HL-60 (cell line): ENCODE results near the gene SHISA8.

Experiments used
- TF ChIP-seq, protein P1 (sequence below): IDR thresholded peaks from one replicate; pipeline ENCODE4 v1.5.1; 2011; ENCODE audit warnings: low read length, control low read depth, inconsistent platforms; ENCODE audit not compliant: insufficient read depth
- TF ChIP-seq, protein P2 (sequence below): IDR thresholded peaks from 2 replicates; pipeline ENCODE4 v1.6.1; 2012; ENCODE audit warnings: low read depth; ENCODE audit not compliant: insufficient replicate concordance

DNA sequence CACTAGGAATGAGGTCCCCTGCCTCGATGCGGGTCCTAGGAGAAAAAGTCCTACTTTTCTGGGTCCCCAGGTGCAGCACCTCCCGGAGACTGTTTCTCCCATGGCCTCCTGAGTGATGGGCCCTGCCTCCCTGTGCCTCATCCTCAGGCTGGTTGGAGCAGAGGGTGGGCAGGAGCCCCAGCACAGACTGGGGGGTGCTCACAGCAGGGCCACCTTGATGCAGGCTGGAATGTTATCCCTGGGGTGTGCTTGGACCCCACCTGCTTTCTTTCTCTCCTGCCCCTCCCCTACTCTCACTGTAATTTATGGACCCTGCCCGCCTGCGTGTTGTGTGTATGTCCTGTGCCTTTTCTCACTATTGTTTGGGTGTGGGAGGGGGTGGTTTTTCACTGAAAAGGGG is 8.1 kb downstream of the SHISA8 start:
- TF ChIP-seq, protein P1, sequence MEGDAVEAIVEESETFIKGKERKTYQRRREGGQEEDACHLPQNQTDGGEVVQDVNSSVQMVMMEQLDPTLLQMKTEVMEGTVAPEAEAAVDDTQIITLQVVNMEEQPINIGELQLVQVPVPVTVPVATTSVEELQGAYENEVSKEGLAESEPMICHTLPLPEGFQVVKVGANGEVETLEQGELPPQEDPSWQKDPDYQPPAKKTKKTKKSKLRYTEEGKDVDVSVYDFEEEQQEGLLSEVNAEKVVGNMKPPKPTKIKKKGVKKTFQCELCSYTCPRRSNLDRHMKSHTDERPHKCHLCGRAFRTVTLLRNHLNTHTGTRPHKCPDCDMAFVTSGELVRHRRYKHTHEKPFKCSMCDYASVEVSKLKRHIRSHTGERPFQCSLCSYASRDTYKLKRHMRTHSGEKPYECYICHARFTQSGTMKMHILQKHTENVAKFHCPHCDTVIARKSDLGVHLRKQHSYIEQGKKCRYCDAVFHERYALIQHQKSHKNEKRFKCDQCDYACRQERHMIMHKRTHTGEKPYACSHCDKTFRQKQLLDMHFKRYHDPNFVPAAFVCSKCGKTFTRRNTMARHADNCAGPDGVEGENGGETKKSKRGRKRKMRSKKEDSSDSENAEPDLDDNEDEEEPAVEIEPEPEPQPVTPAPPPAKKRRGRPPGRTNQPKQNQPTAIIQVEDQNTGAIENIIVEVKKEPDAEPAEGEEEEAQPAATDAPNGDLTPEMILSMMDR, result no peak
- TF ChIP-seq, protein P2, sequence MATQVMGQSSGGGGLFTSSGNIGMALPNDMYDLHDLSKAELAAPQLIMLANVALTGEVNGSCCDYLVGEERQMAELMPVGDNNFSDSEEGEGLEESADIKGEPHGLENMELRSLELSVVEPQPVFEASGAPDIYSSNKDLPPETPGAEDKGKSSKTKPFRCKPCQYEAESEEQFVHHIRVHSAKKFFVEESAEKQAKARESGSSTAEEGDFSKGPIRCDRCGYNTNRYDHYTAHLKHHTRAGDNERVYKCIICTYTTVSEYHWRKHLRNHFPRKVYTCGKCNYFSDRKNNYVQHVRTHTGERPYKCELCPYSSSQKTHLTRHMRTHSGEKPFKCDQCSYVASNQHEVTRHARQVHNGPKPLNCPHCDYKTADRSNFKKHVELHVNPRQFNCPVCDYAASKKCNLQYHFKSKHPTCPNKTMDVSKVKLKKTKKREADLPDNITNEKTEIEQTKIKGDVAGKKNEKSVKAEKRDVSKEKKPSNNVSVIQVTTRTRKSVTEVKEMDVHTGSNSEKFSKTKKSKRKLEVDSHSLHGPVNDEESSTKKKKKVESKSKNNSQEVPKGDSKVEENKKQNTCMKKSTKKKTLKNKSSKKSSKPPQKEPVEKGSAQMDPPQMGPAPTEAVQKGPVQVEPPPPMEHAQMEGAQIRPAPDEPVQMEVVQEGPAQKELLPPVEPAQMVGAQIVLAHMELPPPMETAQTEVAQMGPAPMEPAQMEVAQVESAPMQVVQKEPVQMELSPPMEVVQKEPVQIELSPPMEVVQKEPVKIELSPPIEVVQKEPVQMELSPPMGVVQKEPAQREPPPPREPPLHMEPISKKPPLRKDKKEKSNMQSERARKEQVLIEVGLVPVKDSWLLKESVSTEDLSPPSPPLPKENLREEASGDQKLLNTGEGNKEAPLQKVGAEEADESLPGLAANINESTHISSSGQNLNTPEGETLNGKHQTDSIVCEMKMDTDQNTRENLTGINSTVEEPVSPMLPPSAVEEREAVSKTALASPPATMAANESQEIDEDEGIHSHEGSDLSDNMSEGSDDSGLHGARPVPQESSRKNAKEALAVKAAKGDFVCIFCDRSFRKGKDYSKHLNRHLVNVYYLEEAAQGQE, result no peak
